GF-D8 (cell line): ENCODE data around the gene SRC.

ENCODE experiments used
- DNase-seq: peaks from one replicate; lab custom pipeline; 2025; lab: John Stamatoyannopoulos, UW

SRC gene

GRCh38 chr20:37397076-37397953, 51.4 kb downstream of the SRC start:
- DNase-seq, result no peak

DNA sequence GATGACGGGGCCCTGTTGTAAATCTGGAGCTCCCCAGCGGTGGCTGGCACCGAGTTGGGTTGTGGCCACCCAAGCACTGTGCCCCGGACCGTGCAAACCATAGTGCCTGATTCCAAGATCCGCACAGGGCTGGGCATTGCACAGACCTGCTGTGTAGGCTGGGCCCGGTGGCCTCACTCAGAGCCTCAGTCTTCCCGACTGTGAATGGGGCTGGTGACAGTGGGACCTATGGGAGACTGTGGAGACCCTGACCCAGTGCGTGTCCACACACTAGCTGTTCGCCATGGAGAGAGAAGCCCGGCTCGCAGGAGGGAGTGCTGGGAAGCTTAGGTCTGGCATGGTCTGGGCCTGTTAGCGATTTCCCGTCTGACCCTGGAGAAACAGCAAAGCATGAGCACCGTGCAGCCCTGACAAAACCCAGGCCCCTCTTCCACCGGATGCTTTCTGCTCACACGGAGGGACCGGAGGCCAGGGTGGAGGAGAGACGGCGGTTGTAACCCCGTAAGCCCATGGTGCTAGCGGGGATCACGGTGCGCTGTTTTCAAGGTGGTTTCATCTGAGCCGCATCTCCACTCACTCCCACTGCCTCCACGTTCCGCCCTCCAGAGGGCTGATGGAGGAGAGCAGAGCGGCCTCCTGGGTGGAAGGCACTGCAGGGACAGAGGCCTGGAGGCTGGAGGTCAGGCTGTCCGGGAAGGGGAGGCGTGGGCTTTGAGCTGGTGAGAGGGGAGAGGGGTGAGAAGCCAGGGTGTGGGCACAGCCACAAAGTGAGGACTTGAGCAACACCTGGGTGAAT, 52.2 kb downstream of the SRC start:
- DNase-seq, result no peak

DNA sequence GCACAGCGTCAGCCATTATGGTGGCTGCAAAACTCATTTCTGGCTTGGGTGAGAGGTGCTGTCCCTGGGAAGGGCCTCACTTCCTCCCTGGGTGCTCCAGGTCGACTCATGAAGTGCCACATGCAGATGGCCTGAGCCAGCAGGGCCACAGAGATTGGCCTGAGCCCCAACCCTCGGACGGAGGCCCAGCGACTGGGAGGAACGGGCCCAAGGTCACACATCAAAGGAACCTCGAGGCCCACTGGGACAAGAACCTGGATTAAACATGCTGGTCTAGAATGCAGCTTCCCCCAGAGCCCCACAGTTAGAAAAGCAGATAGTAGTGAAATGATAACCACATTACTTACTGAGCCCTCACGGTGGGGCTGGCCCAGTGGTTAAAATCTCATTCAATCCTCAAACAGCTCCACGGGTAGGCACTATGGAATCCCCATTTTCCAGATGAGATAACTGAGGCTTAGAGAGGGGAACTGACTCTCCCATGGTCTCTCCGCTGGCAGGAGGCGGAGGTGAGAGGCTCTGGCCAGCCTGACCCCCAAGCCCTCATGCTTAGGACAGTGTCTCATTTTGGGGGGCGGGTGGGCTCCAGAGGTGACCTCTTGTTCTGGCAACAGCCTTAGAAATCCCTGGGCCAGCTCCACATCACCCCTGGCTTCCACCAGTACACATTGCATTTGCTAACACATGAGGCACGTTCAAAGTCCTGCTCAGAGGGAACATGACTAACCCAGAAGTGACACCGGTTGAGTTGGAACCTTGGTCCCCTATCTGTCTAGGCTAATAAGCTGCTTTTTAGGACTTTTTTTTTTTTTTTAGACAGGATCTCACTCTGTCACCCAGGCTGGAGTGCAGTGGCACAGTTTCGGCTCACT, 53.0 kb downstream of the SRC start:
- no peak for DNase-seq

DNA sequence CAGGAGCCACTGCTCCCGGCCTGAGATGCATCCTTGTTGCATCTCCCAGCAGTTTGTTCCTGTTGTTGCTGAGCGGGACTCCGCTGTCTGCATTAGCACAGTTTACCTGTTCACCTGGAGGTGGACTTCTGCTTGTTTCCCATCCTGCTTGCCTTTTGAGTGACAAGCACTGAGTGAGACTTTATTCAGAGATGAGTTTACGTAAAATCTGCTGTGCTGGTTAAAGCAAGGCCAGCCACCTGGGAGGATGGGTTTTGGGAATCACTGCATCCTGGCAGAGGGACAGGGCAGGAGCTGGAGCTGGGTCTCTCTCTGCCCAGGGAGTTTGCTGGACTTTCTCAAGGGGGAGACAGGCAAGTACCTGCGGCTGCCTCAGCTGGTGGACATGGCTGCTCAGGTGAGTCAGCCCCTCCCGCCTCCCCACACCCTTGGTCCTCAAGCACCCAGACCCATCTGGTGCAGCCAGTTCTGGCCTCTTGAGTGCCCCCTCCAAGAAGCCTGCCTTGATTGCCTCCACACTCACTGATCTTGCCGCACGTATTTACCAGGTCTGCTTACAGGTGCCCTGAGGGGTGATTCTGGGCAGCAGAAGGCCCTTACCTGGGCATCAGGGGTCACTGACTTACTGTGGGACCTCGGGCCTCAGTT, 55.5 kb downstream of the SRC start:
- DNase-seq, result no peak

GRCh38 chr20:37401930-37402675, 56.2 kb downstream of the SRC start:
- DNase-seq, result no peak

GRCh38 chr20:37403107-37404033, 57.4 kb downstream of the SRC start:
- DNase-seq, result no peak

DNA sequence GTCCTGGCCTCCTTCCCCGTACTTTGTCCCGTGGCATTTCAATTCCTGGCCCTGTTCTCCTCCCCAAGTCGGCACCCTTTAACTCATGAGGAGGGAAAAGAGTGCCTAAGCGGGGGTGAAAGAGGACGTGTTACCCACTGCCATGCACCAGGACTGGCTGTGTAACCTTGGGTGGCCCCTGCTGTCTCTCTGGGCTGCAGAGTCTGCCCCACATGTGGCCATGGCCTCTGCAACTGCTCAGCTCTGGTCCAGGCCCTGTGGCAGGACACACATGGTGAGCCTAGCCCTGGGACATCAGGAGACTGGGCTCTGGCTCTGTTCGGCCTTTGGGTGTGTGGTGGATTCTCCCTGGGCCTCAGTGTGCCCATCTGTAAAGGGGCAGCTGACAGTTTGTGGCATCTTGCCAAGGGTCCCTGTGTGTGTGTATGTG, 58.5 kb downstream of the SRC start:
- DNase-seq, result no peak

GRCh38 chr20:37405351-37405897, 59.5 kb downstream of the SRC start:
- no peak for DNase-seq

GRCh38 chr20:37406010-37406998, 60.4 kb downstream of the SRC start:
- peak; percentile 22 for DNase-seq

GRCh38 chr20:37407019-37407566, 61.2 kb downstream of the SRC start:
- no peak for DNase-seq

DNA sequence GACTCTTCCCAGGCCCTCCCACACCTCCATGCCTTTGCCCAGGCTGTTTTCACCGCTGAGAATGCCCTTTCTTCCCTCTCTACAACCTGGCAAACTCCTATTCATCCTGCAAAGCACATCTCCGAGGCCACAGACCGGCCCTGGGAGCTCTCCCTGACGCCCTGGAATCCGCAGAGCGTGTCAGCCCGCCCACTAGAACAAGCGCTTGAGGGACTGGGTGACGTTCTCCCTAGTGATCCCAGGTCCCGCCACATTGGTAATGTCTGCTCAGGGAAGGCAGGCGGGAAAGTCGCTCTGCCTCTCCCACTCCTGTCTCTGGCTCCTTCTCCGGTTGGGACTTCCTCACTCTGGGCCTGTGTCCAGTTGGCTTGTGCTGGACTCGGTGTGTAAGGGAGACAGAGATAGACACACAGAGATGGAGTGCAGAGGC, 61.6 kb downstream of the SRC start:
- DNase-seq, result no peak

DNA sequence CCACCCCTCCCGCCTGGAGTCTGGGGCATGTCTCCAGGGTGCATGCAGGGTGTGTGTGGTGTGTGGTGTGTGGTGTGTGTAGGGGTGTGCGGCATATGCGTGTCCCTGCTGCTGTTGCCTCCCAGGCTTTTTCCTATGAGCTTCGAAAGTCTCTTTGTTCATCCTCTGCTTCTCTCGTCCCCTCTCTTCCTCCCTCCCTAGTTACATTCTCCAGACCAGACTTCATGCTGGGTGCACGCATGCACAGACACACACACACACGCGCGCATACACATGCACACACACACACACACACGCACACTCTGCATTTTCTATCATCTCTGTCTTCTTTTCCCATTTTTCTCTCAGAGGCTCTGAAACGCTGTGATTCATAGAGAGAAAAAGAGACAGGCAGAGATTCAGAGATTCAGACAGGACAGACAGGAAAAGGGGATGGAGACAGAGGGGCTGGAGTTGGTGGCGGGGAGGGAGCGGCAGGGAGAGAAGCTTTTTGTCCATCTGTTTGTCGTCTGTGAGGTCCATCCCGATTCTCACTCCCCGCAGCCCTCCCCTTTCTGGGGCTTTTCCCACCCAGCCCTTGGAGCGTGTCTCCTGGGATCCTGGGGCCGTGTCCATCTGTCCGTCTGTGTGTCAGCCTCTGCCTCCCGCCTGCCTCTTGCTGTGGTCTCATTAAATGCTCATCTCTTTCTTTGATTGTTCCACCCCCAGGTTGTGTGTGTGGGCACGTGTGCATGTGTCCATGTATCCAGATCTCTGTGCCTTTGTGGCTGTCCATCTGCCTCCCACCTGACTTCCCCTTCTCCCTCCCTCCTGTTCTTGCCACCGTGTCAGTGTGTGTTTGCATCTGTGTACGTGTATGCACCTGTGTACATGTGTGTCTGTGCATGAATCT, 62.6 kb downstream of the SRC start:
- no peak for DNase-seq

- DNase-seq, result no peak
Observed at GRCh38 chr20:37411408-37412219, 65.7 kb downstream of the SRC start.

DNA sequence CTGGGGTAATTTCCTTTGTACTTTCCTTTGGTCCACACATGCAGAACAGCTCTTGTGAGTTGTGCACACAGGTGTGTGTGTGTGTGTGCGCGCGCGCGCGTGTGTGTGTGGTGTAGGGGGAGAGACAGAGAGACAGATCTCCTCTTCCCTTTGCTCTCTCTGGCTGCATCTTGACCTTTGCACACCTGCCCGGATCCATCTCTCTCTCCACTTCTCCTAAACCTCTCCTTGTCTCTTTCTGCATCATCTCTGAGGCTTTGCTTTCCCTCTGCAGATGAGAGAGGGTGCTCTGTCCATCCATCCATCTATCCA, 67.0 kb downstream of the SRC start:
- DNase-seq, result no peak

DNA sequence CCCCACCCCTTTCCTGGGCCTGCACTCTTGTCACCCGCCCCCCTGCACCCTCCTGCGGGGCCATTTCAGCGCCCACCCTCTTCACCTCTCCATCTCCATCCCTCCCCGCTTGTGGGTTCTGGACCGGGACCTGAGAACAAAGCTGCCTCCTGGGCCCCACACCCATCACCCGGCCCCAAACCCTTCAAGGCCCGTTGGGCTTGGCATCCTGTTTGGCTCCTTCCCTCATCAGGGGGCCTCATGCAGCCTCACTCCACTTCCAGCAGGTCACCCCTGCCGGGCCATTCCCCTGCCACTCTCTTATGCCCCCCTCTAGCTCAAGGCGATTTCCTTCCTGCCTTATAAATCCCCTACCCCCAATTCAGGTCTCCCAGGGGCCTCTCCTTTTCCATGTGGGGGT, 67.4 kb downstream of the SRC start:
- DNase-seq, result no peak
